Lower leg skin (tissue), 3 donors: ENCODE data around the gene SPOCK1.

Experiments used
- POLR2A ChIP-seq, 2 donors: fragments of 450-650 bp; IDR thresholded peaks; one replicate each; pipeline ENCODE4 v1.6.1; 2016 to 2017; ENCODE audit warnings: antibody characterized with exemption in 2 of 2, mild to moderate bottlenecking in 1 of 2, moderate library complexity in 1 of 2
- TF ChIP-seq, protein P1 (sequence below), 3 donors: fragments of 450-650 bp; IDR thresholded peaks; one replicate each; pipeline ENCODE4 v1.5.1; 2016; ENCODE audit warnings: antibody characterized with exemption in 3 of 3, mild to moderate bottlenecking in 3 of 3, moderate library complexity in 2 of 3

DNA sequence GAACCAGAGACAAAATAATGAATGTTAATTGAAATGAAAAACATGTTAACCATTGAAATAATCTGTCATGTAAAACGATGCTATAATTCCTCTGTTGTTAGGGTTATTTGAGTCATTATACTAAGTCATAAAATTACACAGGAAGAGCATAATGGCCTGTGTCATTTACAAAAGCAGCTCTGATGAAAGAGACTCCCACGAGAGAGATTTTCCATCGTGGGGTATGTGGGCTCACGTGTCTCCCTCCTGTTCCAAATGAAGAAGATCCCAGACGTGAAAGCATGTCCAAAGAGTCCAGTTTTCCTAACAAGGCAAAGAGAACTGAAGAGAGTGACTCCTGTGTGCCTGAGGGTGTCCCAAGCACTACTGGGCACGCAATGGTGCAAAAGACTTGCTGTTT, 379.8 kb downstream of the SPOCK1 start:
- TF ChIP-seq, protein P1, sequence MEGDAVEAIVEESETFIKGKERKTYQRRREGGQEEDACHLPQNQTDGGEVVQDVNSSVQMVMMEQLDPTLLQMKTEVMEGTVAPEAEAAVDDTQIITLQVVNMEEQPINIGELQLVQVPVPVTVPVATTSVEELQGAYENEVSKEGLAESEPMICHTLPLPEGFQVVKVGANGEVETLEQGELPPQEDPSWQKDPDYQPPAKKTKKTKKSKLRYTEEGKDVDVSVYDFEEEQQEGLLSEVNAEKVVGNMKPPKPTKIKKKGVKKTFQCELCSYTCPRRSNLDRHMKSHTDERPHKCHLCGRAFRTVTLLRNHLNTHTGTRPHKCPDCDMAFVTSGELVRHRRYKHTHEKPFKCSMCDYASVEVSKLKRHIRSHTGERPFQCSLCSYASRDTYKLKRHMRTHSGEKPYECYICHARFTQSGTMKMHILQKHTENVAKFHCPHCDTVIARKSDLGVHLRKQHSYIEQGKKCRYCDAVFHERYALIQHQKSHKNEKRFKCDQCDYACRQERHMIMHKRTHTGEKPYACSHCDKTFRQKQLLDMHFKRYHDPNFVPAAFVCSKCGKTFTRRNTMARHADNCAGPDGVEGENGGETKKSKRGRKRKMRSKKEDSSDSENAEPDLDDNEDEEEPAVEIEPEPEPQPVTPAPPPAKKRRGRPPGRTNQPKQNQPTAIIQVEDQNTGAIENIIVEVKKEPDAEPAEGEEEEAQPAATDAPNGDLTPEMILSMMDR (IDR thresholded peaks at IDR 0.05): no peak
- no peak for TF ChIP-seq POLR2A (IDR thresholded peaks at IDR 0.05)
